ENCODE measurements around the gene CHURC1.

Gene CHURC1

GRCh38 chr14:64870160-64870559, 44.1 kb upstream of the CHURC1 start:
- no peak for TF ChIP-seq CTCF (conservative IDR thresholded peaks at IDR 0.05; ENCODE audit: control insufficient read depth, insufficient read depth, low read depth, low read length)
- DNase-seq (ENCODE audit: low read depth): no peak

GRCh38 chr14:64871344-64871743, 42.9 kb upstream of the CHURC1 start:
- TF ChIP-seq CTCF (conservative IDR thresholded peaks at IDR 0.05; ENCODE audit: control insufficient read depth, insufficient read depth, low read depth, low read length): no peak
- H3K4me3 ChIP-seq (ENCODE audit: control insufficient read depth, low read depth, low read length): no peak overlapping the region
- no peak for DNase-seq (ENCODE audit: low read depth)

More at GRCh38 chr14:64870160-64870559, 44.1 kb upstream of the CHURC1 start:
- no peak overlapping the region for H3K4me3 ChIP-seq (ENCODE audit: control insufficient read depth, low read depth, low read length)

- no peak overlapping the region for H3K4me3 ChIP-seq (ENCODE audit: control insufficient read depth, low read depth, low read length)
- no peak for TF ChIP-seq CTCF (conservative IDR thresholded peaks at IDR 0.05; ENCODE audit: control insufficient read depth, insufficient read depth, low read depth, low read length)
- no peak for DNase-seq (ENCODE audit: low read depth)
Measured at GRCh38 chr14:64873506-64874219, 40.6 kb upstream of the CHURC1 start.

GRCh38 chr14:64875350-64875749, 38.9 kb upstream of the CHURC1 start:
- DNase-seq (ENCODE audit: low read depth): no peak
- no peak overlapping the region for H3K4me3 ChIP-seq (ENCODE audit: control insufficient read depth, low read depth, low read length)
- no peak for TF ChIP-seq CTCF (conservative IDR thresholded peaks at IDR 0.05; ENCODE audit: control insufficient read depth, insufficient read depth, low read depth, low read length)

GRCh38 chr14:64877846-64878245, 36.4 kb upstream of the CHURC1 start:
- H3K4me3 ChIP-seq (ENCODE audit: control insufficient read depth, low read depth, low read length): no peak overlapping the region
- no peak for DNase-seq (ENCODE audit: low read depth)
- TF ChIP-seq CTCF (conservative IDR thresholded peaks at IDR 0.05; ENCODE audit: control insufficient read depth, insufficient read depth, low read depth, low read length): no peak

- H3K4me3 ChIP-seq (ENCODE audit: control insufficient read depth, low read depth, low read length): no peak overlapping the region
- no peak for TF ChIP-seq CTCF (conservative IDR thresholded peaks at IDR 0.05; ENCODE audit: control insufficient read depth, insufficient read depth, low read depth, low read length)
- no peak for DNase-seq (ENCODE audit: low read depth)
Measured at GRCh38 chr14:64878837-64879634, 35.2 kb upstream of the CHURC1 start.
